NCI-H2196 treated with DMSO at 0.1 percent for 48 hours (cell line): ENCODE results near the gene CWC27.

ENCODE experiments used
- DNase-seq: peaks from one replicate; lab custom pipeline; 2025; ENCODE audit not compliant: unreplicated experiment; lab: John Stamatoyannopoulos, UW

The CWC27 gene

DNA sequence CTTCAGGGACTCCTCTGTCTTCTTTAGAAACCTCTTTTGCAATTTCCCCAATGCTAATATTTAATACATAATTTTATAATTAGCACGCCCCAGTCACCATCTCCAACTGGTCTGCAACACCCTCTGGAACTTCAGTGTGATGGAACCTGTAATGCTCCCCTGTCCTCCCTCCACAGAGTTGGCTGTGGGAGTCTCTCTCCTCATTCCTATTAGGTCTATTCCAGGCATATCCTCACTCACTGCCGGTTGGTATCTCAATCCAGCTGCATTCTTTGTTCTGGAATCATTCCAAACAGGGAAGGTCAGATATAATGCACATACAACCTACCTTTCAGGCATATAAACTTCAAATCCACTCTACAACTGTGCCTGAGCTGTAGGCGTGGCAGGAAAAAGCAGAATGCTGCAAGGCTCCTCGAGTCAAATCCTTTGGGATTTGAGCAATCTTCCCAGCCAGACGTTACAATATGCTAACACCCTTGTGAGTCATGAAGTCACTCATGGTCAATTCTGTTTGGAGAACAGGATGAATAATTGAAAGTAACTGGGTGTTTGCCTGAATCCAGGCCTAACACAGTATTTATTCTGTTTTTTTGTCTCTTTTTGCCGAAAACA is 293.8 kb downstream of the CWC27 start:
- no peak for DNase-seq

DNA sequence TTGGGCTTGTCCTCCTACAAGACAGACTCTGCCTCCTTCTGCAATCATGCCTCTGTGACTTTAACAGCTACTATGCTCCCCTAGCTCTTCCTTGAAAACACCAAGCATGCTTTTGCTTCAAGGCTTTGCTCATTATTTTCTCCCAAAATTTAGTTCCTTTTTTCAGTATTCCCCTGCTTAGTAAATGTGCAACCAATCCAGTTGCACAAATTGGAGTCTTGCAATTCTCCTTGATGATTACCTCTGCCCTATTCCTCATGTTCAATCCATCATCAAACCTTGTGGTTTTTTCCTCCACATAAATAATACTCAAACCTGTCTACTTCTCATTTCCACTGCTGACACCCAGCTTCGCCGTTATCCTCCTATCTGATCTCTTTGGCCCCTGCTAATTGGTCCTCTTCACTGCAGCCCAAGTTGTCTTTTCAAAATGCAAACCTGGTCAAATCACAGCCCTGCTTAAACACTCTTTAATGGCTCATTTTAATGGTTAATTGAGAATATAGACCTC is 296.3 kb downstream of the CWC27 start:
- DNase-seq, result no peak

DNA sequence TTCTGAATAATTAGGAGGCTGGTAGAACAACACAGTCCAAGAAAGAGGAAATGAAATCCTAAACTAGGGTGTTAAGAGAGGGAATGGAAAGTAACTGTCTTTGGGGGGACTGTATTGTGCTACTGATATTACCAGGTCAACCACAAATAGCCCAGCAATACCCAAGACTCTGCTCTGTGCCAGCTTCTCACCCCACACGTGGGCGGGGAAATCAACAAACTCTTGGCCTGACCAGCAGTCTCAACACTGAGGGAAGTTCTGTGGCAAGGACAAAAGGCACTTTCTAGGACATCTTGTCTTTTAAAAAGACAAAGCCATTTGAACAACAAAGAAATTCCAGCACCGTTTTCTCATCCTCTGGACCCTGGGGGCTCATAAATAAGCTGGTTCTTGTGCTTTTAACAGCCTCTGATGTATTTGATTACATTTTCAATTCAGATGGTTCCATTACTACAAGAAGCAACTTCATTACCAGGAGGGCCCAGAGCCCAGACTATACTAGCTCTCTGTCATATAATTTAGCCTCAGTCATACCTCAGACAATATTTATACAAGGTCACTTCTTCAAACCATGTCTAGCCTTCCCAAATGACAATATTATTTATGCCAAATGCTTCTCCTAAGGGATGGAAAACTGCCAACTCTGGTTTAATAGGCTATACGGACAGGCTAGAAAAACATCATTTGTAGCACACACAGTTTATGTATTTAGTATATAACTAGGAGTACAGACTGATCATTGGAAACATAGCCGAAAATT is 297.8 kb downstream of the CWC27 start:
- no peak for DNase-seq

DNA sequence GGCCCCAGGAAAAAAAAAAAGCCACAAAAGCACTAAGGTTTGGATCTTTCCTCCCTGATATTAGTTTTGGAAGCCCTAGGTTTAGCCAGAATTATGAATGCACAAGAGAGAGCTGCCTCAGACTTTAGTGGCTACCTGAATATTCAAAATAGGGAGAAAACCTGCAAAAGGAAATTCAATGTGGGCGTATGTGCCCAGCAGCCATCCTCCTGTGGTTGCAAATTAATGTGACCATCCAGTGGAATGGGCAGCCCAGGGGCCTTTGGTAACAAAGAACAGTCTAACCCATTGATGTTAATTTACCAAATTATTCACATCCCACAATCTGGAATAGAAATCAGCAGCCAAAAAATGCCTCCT is 298.4 kb downstream of the CWC27 start:
- no peak for DNase-seq
